Measurements from ENCODE around the gene HCN4.
"Not testable (repeated sequence)": the region's sequence is repeated elsewhere in the genome, so short reads cannot be mapped to it uniquely, and the experiment has no call there.

HCN4 gene

DNA sequence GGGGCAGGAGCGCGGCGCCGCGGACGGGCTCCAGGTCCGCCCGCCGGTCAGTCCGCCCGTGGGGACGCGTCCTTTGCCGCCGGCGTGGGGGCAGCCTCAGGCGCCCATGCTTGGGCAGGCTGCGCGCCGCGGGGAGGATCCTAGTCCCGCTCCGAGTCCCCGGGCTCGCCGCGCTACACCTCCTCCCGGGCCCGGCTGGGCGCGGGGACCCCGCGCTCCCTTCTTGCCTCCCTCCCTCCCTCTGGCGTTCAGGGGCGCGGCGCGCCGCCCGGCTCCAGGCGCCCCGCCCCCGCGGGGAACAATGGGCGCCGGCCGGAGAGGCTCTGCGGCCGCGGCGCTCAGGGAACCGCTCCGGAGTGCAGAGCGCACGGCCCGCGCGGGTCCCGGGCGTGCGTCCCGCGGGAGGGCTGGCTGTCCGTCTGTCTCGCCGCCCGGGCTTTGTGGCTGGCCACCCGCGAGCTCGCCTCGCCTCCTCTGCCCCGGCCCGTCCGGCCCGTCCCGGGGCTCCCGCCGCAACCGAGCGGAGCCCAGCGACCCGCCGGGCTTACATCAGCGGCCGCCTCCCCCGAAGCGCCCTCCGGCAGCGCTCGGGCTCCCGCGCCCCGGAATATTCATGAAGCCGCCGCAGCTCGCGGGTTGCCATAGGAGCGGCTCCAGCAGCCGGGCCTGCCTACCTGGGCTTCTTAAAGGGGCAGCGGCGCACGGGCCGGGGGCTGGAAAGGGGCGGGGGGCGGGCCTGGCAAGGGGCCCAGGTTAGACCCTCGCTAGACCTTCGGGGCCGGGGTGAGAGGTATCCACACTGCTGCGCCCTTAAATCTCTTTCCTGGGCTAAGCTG, at the start of gene HCN4:
Gene HCN4, minus strand, starts transcription at position 658 of the 836 bp plus-strand sequence. CDS start 688 bp downstream, outside the sequence.
- no peak for DNase-seq (ENCODE audit: low read depth in 2 of 2)

DNA sequence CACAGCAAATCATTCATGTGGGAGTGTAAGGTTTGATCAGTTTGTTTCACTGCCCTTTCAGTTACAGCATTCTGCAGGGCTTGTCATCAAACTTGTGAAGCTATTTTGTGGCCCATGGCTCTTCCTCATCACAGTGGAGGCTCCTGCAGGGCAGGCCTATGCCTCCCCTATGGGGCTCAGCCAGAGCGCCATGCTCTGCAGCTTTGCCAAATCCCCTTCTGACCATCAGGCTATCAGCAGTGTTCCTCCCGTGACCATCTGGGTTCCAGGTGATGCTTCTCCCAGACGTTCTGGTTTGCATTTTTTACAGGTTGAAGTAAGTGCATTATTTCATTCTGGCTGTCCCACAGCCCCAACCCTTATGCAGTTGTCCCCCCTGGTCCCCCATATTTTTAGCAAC, 46.1 kb upstream of the HCN4 start:
- DNase-seq (ENCODE audit: low read depth in 2 of 2): no peak

DNA sequence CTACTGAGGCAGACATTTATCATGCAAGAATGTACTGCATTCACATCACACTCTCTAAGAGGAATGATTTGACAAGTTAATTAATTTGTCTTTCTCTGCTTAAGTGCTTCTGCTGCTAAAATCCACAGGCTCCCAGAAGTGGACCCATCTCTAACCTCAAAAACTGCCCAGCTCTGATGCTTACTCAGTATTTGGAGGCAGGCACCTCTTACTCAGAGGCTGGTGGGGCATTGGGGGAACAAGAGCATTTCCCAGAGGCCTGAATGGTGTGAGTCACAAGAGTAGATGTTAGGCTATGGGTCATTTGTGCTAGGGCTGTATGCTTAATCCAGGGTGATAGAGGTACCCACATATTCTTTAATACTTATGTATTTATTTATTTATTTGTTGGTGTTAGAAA, 34.4 kb upstream of the HCN4 start:
- no peak for DNase-seq (ENCODE audit: low read depth in 2 of 2)

DNA sequence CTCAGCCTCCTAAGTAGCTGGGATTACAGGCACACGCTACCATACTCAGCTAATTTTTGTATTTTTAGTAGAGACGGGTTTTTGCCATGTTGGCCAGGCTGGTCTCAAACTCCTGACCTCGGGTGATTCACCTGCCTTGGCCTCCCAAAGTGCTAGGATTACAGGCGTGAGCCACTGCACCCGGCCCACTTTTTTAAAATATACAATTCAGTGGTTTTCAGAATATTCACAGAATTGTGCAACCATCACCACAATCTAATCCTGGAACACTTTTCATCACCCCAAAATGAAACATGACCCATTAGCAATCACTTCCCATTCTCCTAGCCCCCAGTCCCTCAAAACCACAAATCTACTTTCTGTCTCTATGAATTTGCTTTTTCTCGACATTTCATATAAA, 31.5 kb upstream of the HCN4 start:
- not testable (repeated sequence) for DNase-seq (ENCODE audit: low read depth in 2 of 2)

DNA sequence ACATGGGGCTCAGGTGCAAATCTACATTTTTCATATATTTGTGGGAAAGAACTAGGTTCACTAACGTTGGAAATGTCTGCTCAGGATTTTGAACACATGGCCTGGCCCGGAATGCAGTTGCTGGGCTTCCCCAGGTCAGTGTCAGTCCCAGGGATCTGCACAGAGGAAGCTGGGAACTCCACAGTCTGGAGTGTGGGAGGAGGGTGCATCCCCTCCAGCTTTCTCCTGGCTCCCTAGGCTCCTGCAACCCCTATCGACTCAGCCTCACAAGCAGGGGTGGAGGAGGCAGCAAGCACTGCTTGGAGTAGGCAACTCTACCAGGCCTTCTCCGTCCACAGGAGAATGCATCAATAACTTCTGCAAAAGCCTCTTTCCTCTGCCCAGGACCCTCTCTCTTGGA, 30.1 kb upstream of the HCN4 start:
- DNase-seq (ENCODE audit: low read depth in 2 of 2): no peak

DNA sequence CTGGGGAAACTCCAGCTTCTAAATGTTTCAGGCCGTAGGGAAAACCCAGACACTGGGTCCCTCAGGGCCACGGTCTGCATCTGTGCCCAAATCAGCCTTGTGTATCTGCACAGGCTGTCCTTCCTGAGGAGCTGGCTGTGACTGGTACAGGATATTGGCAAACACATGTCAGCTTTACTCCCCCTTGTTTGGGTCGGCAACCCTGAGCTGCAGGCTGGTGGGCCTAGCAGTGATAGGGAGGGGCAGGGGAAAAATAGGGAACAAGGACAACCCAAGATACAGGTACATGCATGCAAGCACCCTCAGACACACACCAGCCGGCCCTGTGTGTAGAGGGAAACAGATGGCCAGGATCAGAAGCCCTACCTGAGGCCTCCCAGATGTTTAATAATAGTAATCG, 28.7 kb upstream of the HCN4 start:
- DNase-seq (ENCODE audit: low read depth in 2 of 2): no peak

DNA sequence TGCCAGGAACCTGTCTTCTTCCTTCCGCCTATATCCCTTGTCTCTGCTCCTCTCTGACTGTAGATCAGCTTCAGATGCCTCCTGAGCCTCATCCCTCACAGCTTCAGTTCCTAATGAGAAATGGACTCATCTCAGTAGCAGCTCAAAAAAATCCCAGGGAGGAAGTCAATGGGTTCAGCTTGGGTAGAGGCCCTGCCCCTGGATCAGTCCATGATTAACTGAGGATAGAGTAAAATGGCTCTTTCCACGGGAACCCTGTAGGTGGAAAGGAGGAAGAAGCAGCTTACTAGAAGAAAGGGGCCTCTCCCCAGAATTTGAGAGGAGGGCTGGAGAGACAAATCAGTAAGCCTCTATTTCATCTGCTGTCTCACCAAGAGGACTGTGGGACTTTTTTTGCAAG, 26.9 kb upstream of the HCN4 start:
- DNase-seq (ENCODE audit: low read depth in 2 of 2): no peak

DNA sequence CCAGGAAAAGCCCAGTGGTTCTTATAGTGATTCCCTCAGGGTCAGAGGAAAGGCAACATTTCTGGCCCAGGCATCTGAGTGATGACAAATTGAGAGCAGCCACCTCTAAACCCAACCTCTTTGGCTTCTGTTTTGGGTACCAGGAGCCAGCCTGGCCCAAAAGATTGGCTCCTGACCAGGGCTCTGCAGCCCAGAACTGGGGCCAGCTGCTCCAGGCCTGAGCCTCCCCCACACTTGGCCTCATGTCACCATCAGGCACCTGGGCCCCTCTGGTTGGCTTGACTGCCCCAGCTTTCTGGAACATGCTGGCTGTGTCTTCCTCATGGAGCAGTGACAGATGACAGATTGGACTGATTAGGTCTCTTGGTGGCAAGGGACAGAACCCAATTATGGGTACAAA, 26.0 kb upstream of the HCN4 start:
- DNase-seq (ENCODE audit: low read depth in 2 of 2): no peak

DNA sequence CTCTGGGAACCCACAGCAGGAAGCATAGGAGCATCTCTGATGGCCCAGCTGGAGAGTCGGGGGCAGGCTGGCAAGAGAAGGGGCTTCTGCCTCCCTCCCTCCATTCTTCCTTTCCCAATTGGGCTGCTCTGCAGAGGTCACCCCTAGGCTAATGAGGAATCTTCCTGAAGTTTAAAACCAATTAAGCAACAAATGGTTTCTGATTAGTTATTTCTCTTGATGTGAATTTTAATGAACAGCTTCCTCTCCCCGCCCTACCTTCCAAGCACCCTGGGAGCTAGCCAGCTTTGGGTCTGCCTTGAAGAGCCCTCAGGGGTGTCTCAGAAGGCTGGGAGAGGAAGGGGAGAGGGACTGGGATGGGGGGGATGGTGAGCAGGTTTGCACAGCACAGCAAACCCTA, 24.6 kb upstream of the HCN4 start:
- DNase-seq (ENCODE audit: low read depth in 2 of 2): no peak

DNA sequence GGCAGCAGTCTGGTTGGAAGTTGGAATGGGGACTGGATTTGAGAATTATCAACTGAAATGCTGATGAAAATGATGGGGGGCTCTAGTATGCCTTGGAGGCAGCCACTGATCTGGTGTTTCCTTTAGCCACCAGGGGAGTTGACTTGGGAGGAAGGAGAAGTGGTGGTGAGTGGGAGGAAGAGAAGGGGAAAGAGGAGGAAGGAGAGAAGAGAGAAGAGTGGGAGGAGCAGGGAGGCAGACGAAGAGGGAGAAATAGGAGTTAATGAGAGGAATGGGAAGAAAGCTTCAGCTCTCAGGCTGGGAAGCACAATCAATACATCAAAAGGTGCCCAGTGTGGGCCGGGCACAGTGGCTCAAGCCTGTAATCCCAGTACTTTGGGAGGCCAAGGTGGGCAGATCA, 23.3 kb upstream of the HCN4 start:
- DNase-seq (ENCODE audit: low read depth in 2 of 2): no peak

DNA sequence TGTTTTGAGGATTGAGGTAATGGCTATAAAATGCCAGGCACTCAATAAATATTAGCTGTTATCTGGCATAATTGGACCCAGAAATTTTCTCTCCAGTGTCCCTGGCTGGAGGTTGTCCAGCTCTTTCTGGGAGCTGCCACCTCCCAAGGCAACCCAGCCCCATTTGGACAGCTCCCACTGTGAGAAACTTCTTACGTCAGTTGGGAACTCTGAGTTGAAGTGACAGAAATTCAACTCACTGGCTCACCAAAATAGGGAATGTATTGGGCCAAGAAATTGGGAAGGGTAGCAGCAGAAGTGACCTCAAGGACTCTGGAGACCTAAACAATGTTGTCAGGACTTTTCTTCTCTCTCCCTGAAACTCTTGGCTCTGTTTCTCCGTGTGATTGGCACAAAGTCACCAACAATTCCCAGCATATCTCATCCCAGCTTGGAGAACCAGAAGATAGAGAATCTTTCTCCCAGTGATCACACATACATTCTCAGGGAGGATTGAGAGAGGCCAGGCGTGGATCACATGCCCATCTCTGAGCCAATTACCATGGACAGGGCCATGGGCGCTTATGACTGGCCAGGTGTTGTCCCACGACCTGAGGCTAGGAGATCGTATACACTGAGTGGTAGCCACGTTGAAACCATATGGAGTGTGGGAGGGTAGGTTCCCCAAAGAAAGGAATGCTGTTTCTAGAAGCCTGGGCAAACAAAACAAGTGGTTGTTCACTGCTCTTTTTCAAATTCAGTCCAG, 22.5 kb upstream of the HCN4 start:
- DNase-seq (ENCODE audit: low read depth in 2 of 2): no peak

DNA sequence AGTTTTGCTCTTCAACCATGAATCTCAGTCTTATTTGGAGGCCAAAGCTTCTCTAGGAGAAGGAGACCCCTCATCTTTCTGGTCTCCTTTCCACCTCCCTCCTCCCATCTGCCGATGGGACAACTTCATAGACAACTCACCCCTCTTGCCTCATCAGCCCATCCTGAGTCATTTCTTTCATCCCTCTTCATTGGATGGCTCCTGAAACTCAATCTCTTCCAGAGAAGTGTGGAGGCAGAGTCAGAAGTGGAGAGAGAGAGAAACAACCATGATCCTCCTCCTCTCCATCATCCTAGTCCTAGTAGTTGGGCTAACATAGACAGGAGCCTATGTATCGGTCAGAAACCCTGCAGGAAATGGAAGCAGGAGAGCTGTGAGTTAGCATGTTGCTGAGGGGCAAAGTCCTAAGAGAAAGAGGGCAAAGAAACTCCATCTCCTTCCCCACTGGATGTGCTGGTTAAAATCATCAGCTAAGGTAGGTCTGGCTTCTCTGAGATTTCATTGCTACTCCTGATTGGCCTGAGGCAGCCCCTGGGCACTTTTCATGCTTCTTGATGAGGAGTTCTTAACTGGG, 21.3 kb upstream of the HCN4 start:
- DNase-seq (ENCODE audit: low read depth in 2 of 2): no peak

DNA sequence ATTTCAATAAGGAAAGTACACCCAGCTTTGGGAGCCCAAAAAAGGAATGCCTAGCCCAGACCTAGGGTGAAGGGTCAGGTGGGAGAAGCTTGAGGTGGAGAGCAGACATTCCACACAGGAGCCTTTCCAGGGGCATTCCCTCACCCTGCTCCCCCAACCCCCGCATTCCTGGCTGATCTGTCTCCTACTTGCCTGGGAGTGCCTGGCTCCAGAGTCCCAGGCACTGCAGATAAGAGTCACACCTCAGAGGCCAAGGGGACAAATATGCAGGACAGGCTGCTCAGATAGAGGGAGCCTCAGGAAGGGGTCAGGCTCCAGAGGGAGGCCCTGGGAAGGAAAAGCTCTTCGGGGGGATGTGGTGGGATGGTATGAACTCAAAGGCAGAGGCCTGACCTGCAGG, 20.8 kb upstream of the HCN4 start:
- DNase-seq (ENCODE audit: low read depth in 2 of 2): no peak

DNA sequence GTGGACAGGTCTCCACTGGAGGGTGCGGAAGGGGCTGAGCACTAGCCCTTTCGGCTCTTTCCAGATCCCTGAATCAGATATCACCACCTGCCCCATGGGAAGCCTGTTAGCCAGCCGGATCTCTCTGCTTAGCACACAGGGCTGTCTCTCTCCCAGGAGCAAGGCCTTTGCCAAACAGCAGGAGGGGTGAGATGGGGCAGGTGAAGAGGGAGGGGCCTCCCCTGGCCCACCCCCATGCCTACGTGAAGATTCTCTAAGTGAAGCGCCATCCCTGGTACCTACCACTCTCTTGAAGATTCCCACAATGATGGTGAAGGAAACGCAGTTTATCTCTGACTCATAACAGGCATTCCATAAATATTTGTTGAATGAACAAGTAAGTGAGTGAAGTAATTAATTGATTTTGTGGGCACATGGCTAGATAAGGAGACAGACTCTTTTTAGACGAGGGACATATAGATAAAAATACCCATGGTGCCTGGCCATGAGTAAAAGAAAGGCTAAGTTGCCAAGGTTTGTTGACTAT, 19.6 kb upstream of the HCN4 start:
- no peak for DNase-seq (ENCODE audit: low read depth in 2 of 2)

DNA sequence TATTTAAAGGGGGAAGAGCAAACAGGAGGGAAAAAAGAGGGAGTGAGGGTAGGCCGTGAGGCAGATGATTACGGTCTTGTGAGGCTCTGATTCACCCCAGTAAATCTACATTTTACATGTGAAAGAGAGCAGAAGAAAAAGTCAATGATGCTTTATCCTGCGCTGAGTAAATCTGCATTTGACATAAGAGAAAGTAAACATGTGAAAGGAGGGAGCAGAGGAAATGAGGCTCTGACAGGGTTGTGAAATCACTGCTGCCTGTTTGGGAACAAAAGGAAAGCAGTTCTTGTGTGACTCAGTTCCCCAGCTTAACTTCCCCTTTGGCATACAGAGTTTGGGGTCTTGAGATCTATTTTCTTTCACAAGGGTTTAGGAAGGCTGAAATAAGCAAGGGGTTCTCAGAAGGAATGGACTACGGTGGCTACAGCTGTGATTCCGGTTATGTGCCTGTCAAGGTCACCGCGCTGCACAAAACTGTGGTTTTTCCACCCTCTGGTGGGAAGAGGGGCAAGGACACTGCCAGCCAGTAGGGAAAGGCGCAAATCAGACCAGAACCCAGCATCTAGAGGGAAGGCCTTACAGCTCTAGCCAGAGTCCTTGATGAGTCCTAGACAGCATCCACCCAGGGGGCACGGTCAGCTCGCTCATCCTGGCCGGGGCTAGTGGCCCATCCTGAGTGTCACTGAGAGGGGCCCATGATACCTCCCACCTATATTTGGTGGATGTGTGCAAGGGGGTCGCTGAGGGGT, 18.9 kb upstream of the HCN4 start:
- no peak for DNase-seq (ENCODE audit: low read depth in 2 of 2)

DNA sequence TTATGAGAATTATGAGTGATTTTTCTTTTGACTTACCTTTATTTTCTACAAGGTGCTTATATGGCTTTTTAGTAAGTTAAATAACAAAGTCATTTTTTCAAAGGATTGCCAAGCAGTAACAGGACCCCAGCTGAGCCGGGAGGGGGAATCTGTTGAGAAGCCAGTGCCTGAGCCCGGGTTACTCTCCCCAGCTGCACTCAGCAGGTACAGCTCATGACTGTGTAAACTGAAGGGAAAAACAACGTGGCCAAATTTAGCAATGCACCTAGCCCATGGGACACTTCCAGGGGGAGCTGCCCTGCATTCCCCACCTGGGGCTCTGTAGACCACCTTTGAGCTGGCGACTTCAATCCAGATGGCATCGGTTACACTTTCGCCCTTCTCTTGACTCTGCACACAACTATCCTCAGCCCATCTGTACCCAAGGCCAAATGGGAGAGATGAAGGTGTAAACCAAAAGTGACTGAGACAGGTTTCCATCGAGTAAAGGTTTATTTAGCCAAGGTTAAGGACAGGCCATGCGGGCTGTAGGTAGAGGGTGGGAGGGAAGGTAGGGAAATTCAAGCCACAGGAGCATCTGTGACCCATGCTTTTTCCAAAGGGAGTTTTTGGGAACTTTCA, 18.2 kb upstream of the HCN4 start:
- no peak for DNase-seq (ENCODE audit: low read depth in 2 of 2)

DNA sequence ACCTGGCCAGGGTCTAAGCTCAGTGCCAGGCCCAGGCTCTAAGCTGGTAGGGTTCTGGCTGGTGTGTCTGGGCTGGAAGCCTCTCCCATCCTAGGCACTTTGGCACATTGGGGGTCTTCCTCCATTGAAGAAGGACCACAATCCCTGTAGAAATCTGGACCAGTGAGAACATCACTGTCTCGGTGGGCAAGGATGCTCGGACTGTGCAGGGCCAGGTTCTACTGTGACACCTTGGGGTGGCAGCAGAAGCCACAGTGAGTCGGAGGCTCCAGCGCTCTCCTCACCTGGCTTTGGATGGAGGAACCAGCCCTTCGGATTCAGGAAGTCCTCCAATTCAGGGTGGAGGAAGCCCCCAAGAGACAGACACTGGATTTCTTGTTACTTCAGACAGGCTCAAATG, 17.5 kb upstream of the HCN4 start:
- DNase-seq (ENCODE audit: low read depth in 2 of 2): no peak

DNA sequence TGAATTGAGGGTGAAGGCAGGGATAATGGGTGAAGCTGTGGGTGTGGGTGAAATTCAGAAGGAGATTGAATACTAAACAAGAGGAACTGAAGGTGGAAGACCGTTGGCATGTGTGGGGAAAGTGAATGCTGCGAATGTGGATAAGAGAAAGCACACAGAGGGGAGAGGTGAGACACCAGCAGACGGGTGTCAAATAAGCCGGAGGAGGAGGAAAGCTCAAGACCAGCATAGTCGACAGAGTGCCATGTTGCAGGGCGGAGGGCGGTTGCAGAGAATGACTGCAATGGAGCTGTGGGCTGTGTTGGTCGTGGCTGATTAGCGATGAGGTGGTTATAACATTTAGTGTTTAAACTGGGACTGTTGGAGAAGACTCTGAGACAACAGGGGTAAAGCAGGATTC, 16.4 kb upstream of the HCN4 start:
- DNase-seq (ENCODE audit: low read depth in 2 of 2): no peak

DNA sequence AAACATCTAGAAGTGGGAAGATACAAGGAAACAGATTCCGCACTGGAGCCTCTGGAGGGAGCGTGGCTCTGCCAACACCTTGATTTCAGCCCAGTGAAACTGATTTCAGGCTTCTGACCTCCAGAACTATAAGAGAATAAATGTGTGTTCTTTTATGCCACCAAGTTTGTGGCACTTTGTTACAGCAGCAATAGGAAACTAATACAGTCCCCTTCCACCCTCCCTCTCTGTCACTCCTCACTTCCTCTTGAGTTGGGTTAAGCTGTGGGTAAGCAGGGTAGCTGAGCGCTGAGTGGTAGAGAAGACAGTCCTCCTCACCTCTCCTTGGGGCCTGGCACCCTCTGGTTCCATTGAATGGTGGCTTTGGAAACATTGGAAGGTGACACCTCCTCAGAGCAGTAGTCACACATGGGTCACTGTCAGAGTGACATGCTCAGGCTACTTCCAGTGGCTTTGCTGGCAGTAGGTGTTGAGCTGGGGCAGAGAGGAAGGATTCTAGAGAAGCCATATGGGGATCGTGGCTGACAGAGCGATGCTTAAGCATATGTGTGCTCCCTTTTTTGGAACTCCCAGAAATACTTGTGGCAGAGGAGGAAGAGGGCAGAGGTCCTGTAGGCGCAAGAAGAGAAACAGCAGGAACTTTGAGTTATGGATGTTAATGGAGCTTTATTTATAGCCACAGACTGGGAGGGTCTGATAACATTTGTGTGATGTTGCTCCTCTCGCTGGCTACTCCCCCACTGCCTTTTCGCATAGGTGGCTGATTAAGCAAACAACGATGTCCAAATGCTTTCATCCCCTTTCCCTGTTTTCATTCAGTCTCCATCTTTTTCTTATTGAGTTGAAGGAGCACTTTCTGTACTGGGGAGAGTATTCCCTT, 14.8 kb upstream of the HCN4 start:
- no peak for DNase-seq (ENCODE audit: low read depth in 2 of 2)

DNA sequence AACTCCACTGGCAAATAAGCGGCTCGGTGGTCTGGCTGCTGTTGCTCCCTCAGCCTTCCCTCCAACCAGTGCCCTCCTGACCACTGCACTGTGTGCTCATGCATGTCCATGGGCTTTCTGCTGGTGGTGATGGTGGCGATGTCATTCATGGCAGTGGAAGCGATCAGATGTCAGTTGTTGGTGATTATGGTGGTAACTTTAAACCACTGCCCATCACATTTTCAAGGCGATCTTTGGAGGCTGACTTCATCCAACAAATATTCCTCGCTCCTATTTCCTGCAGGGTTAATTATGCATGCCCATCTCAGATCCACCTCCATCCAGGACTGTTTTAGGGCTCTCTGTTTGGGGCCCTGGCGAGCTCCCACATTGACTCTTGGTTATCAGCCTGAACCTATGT, 13.4 kb upstream of the HCN4 start:
- no peak for DNase-seq (ENCODE audit: low read depth in 2 of 2)

DNA sequence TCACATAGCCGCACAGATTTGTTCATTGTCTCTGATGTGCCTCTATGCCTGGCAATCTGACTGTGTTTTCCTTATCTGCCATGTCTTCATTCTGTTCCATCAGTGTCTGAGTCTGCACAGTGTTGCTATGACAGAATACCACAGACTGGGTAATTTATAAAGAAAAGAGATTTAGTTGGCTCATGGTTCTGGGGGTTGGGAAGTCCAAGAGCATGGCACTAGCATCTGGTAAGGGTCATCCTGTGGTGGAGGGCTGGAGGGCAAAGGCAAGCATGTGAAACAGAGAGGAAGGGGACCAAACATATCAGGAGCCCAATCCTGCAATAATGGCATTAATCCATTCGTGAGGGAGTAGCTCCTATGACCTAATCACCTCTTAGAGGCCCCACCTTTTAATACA, 11.9 kb upstream of the HCN4 start:
- no peak for DNase-seq (ENCODE audit: low read depth in 2 of 2)

All from stimulated activated CD4-positive, alpha-beta T cell treated with anti-CD3 and anti-CD28 coated beads, Interleukin-1b, Interleukin-23, amount 100 ng/mL, for 1 hour (primary cell).